Effector CD4-positive, alpha-beta T cell (primary cell): ENCODE data around the gene CRISPLD2.
"Not testable (repeated sequence)": the region's sequence is repeated elsewhere in the genome, so short reads cannot be mapped to it uniquely, and the experiment has no call there.

Experiments
- DNase-seq: peaks from one replicate; pipeline ENCODE4 v3.0.0-alpha.2; 2020

Gene CRISPLD2

DNA sequence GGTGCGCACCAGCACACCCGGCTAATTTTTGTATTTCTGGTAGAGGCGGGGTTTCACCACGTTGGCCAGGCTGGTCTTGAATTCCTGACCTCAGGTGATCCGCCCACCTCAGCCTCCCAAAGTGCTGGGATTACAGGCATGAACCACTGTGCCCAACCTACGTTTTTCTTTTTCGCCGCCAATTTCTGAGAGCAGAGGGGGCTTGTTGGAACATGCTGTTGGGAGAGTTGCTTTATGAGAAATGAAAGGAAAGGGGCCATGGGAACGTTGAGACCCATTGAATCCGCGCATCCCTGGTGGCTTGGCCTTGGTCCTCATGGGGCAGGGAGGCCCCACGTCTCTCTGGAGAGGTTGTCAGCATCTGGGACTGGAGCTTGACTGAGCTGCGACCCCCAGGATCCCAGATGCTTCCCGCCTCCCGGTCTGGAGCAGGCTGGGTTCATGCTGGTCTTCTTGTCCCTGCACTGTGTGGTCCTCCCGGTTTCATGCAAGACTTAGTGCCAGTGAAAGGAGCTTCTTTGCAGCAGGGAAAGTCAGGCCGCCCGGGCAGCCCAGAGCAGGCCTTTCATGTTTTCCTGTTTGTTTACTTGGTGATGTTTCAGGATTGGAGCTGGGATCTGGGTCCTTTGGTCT is 22.8 kb downstream of the CRISPLD2 start:
- no peak for DNase-seq

DNA sequence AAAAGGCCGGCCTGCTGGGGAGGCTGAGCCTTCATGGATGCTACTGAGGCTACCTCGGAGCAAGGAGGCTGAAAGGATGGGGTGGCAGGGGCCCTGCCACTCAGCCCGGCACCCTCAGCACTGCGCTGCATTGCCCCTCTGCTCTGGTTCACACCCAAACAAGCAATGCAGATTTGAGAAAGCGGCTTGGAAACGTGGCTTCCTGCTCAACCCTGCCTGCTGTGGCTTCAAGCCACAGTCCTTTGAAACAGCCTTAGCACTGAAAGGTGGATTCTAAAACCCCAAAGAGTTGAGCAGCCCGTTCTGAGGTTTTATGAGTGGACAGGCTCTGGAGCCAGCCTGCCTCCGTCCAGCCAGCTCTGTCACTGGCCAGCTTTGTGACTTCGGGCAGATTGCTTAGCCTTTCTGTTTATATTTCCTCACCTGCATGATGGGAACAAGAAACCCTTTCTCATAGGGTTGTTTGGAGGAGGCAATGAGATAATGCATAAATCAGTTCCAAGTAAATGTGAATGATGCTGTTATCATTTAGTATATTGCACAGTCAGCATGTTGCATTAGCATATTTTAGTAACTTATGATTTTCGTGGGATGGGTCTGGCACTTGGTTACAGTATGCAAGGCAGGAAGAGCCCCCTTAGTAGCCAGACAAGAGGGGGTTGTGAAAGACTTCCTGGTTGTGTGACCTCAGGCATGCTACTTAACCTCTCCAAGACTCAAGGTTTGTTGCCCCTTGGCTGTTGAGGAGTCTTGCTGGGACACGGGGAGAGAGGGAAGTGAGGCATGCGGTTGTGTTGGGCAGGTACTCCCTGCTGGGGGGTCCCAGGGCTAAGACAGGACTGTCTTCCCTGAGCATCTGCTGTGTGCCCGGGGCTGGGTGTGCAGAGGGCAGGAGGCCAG is 23.6 kb downstream of the CRISPLD2 start:
- DNase-seq, result no peak

DNA sequence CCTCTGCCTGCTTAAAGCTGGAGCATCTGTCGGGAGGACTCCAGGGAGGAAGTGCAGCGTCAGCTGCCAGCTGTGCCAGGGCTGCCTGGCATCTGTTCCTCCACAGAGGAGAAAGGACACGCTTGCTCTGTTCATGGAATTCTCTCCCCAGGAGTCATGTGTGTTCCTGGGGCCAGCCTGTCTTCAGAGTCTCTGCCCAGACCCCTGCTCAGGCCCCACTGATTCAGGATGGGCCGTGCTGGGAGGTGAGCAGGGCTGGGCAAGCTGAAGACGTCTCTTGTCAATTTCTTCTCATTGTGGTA is 24.2 kb downstream of the CRISPLD2 start:
- no peak for DNase-seq

DNA sequence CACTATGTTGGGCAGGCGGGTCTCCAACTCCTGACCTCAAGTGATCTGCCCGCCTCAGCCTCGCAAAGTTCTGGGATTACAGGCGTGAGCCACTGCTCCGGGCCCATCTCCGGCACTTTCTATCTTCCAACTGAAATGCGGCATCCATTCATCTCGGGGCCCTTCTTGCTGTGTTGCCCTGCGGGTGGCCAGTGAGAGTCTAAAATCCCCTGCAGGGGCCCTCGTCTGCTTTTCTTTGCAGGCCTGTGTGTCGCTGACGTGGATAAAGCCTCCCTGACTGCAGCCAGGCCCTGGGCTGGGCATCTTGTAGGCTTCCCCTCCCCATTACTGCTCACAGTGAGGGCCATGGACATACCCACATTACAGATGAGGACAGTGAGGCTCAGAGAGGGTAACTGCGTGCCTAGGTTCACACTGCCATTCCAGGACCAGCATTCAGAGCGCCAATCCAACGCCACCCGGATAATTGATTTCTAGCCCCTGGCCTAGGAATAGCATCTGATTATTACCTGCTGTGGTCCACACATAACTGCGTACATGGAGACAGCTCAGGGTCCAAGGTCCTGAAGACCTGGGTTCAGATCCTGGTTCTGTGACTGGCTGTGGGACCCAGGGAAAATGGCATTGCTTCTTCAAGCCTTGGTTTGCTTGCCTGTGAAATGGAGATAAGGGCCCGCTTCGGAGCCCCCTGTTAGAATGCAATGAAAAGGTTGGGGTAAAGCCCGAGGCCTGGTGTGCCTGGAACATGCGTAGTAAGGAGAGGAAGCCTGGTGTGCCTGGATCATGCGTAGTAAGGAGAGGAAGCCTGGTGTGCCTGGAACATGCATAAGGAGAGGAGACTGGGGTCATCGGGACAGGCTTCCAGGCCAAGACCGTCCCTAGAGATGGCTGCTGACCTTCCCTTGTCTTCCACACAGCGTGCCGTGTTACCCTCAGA is 25.0 kb downstream of the CRISPLD2 start:
- no peak for DNase-seq

DNA sequence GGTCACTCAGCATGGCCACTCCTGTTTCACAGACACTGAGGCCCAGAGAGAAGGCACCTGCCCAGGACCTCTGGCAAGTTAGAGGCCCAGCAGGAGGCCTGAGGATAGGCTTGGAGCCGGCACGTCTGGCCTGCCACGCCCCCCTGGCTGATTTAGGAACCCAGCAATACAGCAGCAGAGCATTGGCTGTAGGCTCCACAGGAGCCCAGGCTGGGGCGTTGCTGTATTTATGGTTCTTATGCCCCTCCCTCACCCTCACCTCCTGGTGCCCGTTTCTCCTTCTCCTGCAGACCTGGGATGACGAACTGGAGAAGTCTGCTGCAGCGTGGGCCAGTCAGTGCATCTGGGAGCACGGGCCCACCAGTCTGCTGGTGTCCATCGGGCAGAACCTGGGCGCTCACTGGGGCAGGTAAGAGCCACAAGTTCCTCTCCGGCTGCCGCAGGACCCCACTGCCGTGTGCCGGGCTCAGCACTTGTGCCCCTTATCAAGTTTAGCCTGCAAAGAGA is 25.8 kb downstream of the CRISPLD2 start:
- DNase-seq, result no peak

DNA sequence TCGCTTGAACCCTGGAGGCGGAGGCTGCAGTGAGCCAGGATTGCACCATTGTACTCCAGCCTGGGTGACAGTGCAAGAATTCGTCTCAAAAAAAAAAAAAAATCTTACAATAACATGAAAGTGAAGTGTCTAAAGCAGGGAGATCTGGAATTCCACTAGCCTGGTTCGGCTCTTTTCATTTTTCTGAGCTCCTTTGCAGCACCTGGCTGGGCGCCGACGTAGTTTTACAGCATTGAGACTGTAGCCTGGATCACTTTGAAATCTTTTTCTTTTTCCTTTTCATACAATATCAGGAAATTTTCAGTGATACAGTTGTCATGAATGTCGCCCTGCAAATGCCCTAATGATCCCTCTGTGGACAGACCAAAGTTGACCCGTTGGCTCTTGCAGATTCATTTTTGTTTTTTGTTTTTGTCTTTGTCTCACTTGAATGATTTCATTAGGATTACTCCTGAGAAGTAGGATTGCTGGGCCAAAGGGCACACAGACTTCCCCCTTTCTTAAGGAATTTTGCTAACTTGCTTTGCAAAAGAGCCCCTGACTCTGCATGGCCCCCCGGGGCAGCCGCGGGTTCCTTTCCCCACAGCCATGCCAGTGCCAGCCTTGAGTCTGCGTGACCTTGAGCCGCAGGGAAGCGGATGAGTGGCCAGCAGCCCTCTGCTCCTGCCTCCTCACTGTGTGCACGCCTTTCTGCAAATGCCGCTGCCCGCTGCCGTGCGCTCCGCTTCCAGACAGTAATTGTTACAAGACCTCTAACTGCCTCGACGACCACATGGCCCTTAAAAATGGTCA is 28.0 kb downstream of the CRISPLD2 start:
- DNase-seq, result no peak

DNA sequence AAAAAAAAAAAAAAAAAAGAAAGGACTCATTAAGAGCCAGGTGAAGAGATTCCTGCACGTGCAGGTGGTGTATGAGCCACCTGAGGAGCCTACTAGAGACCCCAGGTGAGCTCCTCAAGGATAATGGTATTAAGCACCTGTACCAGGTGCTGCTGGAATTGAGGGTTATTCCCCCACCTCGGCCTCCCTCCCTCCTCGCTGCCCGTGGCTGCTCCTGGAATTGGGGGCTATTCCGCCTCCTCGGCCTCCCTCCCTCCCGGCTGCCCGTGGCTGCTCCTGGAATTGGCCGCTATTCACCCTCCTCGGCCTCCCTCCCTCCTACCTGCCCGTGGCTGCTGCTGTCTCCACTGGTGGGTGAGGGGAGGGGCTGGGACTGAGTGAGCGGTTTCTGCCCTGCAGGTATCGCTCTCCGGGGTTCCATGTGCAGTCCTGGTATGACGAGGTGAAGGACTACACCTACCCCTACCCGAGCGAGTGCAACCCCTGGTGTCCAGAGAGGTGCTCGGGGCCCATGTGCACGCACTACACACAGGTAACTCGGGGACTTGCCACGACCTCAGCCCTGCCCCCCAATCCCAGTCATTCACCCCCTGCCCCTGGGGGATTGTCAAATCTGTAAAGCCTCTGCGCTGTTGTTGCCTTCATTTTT is 29.3 kb downstream of the CRISPLD2 start:
- no peak for DNase-seq

DNA sequence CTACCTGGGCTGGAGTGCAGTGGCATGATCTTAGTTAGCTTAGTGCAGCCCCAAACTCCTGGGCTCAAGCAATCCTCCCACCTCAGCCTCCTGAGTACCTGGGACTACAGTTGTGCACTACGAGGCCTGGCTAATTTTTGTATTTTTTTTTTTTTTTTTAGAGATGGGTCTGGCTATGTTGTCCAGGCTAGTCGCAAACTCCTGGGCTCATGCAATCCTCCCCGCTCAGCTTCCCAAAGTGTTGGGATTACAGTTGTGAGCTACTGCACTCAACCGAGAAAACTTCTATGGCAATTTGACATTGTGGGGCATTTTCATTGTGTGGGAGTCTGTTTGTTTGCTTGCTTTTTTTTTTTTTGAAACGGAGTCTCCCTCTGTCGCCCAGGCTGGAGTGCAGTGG is 30.0 kb downstream of the CRISPLD2 start:
- DNase-seq, result no peak

DNA sequence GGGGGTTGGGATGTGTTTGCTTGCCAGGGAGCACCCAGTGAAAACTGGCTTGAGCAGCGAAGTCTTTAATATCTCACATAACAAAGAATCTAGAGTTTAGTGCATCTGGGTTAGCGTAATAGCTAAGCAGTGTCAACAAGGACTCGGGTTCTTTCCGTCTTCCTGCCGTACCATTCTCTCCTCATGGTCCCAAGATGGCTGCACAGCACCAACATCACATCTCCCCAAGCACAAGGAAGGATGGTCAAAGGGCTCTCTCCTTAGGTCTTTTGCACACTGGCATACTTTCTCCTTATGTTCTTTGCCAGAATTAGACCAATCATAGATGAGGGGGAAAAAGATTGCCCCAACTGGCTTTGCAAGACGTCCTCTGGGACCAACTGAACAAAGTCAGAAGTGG is 30.9 kb downstream of the CRISPLD2 start:
- no peak for DNase-seq

DNA sequence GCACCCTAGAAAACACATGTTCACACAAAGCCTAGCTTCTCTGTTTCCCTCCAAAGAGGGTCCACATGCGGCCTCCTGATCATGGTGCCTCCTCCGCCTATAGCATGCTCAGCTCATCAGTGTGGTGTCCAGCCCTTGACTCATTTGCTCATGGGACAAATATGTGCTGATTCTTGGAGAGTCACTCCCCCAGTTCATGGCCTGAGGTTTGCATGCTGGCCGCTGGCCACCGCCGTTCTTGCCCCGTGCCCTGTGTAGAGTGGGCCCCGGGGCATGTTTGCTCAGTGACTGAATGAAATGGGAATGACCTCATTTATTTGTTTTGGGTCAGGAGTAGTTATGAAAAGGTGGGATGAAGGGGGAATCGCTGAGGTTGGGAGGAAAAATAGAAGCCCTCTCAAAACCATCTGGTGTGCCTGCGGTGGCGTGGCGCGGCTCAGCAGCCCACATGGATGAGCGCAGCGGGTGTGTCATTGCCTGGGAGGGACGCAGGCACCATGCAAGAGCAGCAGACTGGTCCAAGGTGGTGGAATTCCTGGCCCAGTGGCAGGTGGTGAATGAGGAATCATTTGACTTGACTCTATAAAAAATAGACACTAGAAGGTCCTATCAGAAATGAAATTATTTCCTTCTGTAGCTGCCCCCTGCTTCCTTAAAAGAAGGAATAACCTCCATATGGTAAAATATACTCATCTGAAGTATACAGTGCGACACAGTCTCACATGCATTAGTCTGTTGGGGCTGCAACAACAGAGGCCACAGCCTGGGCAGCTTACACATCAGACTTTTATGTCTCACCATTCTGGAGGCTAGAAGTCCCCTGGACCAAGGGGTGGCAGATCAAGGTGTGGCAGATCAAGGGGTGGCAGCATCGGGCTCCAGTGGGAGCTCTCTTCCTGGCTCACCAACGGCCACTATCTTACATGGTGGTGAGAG is 31.7 kb downstream of the CRISPLD2 start:
- no peak for DNase-seq

DNA sequence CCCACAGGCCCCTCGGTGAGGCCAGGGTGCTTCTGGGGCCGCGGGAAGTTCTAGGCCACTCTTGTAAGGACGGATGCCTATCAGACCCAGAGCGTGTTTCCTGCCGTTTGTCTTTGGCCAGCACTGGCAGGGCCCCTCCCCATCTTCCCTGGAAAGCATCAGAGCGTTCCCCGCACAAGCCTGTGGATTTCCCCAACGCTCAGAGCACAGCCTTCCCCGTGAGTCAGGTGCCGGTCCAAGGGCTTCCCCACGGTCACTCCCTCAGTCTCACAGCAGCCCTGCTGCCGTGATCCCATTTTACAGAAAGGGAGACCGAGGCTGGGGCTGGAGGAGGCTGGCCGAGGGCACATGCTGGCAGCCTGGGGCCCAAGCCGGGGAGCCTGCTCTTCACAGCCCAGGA is 33.7 kb downstream of the CRISPLD2 start:
- no peak for DNase-seq

DNA sequence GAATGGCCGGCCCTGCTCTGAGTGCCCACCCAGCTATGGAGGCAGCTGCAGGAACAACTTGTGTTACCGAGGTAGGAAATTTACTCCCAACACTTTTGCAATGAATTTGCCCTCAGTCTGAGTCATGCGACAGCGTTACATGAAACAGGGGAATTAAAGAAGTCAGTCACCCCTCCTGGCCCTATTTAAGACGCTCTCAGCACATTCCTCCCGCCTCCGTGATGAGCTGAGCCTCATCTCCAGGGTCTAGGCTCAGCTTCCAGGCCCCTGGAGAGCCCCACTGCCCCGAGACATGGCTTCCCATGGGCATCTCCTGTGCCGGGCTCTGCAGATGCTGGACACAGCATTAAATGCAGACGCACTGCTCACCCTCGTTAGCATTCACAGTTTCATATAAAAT is 35.0 kb downstream of the CRISPLD2 start:
- no peak for DNase-seq

DNA sequence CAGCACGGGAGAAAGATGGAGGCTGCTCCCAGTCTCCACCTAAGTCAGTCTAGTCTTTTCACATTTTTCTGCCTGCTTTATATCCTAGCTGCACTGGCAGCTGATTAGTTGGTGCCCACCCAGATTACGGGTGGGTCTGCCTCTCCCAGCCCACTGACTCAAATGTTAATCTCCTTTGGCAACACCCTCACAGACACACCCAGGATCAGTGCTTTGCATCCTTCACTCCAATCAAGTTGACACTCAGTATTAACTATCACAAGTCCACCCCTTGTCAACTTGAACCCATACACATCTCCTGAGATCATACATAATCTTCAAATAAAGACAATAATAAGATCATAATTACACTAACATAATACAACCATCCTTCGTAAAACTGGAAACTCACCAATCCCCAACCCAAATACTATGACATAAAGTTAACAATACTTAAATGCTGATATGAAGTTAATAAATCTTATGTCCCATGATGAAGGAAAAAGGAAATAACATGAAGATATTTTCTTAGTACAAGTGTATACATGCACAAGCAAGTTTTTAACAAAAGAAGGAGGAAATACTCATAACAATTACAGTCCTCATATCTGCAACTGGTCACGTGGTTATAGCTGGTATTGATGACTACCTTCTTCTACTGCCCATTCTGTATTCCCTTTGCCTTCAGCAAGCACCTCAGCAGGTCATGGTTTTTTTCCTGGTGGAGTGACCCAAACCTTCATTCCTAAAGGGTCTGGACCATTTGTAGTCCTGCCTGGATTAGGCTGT is 35.8 kb downstream of the CRISPLD2 start:
- DNase-seq, result not testable (repeated sequence)

DNA sequence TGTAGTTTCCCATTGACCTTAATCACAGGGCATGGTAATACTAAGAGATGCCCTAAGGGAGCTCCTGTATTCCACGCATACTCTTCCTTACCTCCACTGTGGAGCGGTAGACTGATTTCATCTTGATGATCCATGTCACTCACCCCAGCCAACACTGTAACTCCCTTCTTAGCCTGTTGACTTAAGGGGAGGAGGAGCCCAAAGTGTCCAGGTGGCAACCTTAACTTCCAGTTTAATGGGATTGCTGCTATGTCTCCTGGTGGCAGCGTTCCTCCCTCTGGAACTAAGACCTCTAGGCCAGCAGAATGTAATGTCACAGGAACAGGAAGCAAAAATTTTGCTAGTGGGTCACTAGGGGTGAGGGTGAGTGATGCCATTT is 36.4 kb downstream of the CRISPLD2 start:
- DNase-seq, result not testable (repeated sequence)

DNA sequence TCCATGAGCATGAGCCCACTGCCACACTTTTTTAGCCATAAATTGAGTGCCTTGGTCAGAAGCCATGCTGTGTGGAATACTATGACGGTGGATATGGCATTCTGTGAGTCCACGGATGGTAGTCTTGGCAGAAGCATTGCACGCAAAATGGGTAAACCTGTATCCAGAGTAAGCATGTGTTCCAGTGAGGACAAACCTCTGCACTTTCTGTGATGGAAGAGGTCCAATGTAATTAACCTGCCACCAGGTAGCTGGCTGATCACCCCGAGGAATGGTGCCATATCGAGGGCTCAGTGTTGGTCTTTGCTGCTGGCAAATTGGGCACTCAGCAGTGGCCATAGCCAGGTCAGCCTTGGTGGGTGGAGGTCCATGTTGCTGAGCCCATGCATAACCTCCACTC is 37.0 kb downstream of the CRISPLD2 start:
- DNase-seq, result not testable (repeated sequence)

DNA sequence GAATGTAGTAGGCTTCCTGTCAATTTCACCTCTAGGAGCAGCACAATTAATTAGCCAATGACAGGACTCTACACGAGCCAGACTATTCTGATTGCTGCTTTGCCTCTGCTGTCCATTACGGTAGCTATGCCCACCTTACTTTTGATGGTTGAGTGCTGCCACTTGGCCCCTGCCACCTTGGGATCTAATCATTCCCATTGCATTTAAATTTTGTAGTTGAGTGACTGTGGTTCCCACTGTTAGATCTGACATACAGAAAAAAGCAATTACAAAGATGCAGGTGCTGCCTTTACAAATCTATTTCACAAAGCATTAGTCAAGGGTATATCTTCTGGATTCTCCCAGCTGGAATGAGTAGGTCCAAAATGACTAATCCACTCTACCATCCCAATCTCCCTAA is 39.9 kb downstream of the CRISPLD2 start:
- no peak for DNase-seq

DNA sequence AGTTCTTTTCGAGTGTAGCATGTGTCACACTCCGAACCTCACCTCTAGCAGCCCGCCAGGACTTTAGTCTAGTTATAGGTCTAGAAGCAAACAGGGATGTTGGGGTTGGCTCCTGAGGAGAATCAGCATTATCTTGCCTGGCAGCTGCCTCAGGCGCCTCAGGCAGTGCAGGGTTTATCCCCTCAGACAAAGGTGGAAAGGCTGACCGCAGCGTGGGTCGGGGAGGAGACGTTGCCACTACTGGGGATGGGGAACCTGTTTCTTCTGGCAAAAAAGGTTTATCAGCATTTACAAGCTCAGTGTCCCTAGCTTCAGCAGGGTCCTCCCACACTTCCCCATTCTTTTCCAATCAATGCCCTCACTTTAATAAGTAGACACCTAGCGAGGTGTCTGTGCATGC is 40.6 kb downstream of the CRISPLD2 start:
- DNase-seq, result no peak

DNA sequence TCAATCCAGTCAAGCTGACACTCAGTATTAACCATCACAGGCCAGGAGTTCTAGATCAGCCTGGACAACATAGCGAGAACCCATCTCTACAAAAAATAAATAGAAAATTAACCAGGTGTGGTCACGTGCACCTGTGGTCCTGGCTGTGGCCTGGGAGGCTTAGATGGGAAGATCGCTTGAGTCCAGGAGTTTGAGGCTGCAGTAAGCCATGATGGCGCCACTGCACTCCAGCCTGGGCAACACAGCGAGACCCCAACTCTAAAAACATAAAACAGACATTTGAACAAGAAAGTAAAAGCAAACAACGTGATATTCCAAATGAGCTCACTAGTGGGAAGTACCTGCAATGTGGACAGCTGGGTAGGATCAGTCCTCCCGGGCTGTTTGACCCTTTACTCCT is 41.9 kb downstream of the CRISPLD2 start:
- no peak for DNase-seq

DNA sequence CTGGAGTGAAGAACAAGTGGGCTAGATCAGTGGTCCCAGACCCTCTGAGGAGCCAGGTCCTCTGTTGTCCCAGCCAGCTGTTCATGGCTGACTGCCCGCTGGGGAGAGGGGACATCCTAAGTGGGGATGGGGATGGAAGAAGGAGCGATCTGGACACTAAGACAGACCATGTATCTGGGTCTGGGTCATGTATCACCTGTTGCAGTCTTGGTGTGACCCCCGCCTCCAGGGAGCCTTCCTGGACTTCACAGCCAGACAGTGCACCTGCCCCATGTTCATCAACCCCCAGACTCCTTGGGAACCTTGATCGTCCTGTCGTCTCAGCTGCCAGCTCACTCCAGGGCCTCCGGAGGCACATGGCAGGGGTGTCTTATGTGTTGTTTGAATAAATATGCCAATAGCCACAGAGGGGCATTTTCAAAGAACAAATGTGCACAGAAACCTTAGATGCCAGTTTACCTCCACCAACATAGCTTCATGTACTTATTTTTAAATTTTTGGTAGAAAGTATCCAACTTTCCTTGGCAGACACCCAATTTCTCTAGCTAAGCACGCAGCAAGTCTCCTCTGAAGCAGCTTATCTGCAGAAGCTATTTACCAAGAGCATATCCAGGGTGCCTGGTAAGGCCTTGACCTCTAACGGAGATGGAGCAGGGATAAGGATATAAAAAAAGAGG is 43.2 kb downstream of the CRISPLD2 start:
- DNase-seq, result no peak

DNA sequence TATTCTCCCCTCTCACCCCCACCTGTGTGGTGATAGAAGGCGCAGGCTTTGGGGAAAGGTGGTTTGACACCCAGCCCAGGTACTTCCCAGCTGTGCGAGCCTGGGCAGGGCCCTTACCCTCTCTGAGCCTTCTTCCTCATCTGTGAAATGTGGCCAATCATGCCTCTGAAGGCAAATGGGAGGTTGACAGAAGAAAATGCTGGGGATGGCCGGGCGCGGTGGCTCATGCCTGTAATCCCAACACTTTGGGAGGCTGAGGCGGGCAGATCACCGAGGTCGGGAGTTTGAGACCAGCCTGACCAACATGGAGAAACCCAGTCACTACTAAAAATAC is 43.7 kb downstream of the CRISPLD2 start:
- DNase-seq, result no peak
